Measurements from ENCODE around the gene CNOT3. TPM values are rescaled to one million over a fixed set of nuclear protein-coding genes. Genes with fewer than 3 reads are reported as not detected.

Gene CNOT3
- total RNA-seq, 1 donor from 2014 or later: 69.1 TPM

GRCh38 chr19:54148158-54148557, 10.6 kb downstream of the CNOT3 start:
- no peak overlapping the region for H3K27ac ChIP-seq
- no peaks in the 10 kb centered on the region for H3K4me1 ChIP-seq
- no peak overlapping the region for H3K4me3 ChIP-seq
- no peak for DNase-seq (ENCODE audit: low spot score in 2 of 2)
- intact Hi-C loops (cut with DNase I): no loop called here
- no peak for TF ChIP-seq CTCF (IDR thresholded peaks at IDR 0.05)
- no peaks in the 10 kb centered on the region for H3K9me3 ChIP-seq
- H3K27me3 ChIP-seq: no peaks in the 10 kb centered on the region
- peaks cover 94 to 96% of the 10 kb centered on the region in 2 donors for H3K36me3 ChIP-seq

- Histone ChIP-seq H3K4me1 (no peaks in the 10 kb centered on the region), H3K36me3 (peaks cover 94 to 96% of the 10 kb centered on the region in 2 donors), H3K4me3 (no peak overlapping the region), H3K27me3 (no peaks in the 10 kb centered on the region), H3K27ac (no peak overlapping the region), H3K9me3 (no peaks in the 10 kb centered on the region)
- intact Hi-C loops (cut with DNase I): no loop called here
- no peak for TF ChIP-seq CTCF (IDR thresholded peaks at IDR 0.05)
- DNase-seq (ENCODE audit: low spot score in 2 of 2): no peak
These were observed 11.7 kb downstream of the CNOT3 start for GRCh38 chr19:54149021-54149812.

- H3K27me3 ChIP-seq: no peaks in the 10 kb centered on the region
These were observed 13.9 kb downstream of the CNOT3 start for GRCh38 chr19:54151362-54152035.

GRCh38 chr19:54152267-54152666, 14.7 kb downstream of the CNOT3 start:
- no peak overlapping the region for H3K4me3 ChIP-seq
- TF ChIP-seq CTCF (IDR thresholded peaks at IDR 0.05): no peak
- no peaks in the 10 kb centered on the region for H3K27me3 ChIP-seq
- no peak for DNase-seq (ENCODE audit: low spot score in 2 of 2)
- peaks cover 94 to 96% of the 10 kb centered on the region in 2 donors for H3K36me3 ChIP-seq
- intact Hi-C loops (cut with DNase I): no loop called here
- no peak overlapping the region for H3K27ac ChIP-seq
- no peaks in the 10 kb centered on the region for H3K4me1 ChIP-seq
- no peaks in the 10 kb centered on the region for H3K9me3 ChIP-seq

More at GRCh38 chr19:54151362-54152035, 13.9 kb downstream of the CNOT3 start:
- peaks cover 94 to 96% of the 10 kb centered on the region in 2 donors for H3K36me3 ChIP-seq
- no peak overlapping the region for H3K4me3 ChIP-seq
- intact Hi-C loops (cut with DNase I): no loop called here
- no peaks in the 10 kb centered on the region for H3K4me1 ChIP-seq
- no peak for TF ChIP-seq CTCF (IDR thresholded peaks at IDR 0.05)
- H3K27ac ChIP-seq: no peak overlapping the region
- H3K9me3 ChIP-seq: no peaks in the 10 kb centered on the region
- no peak for DNase-seq (ENCODE audit: low spot score in 2 of 2)

GRCh38 chr19:54152878-54153524, 15.4 kb downstream of the CNOT3 start:
- no peak for TF ChIP-seq CTCF (IDR thresholded peaks at IDR 0.05)
- H3K36me3 ChIP-seq: peaks cover 94 to 96% of the 10 kb centered on the region in 2 donors
- intact Hi-C loops (cut with DNase I): no loop called here

More at GRCh38 chr19:54152878-54153524, 15.4 kb downstream of the CNOT3 start:
- Histone ChIP-seq H3K4me1 (no peaks in the 10 kb centered on the region), H3K27me3 (no peaks in the 10 kb centered on the region), H3K4me3 (no peak overlapping the region), H3K27ac (no peak overlapping the region), H3K9me3 (no peaks in the 10 kb centered on the region)
- no peak for DNase-seq (ENCODE audit: low spot score in 2 of 2)
